Daoy (cell line): Measurements from ENCODE around the gene TGFBR1. TPM values are rescaled to one million over a fixed set of nuclear protein-coding genes. Genes with fewer than 3 reads are reported as not detected.
A peak's percentile ranks its signal among the peaks of the same experiment; 100 is the strongest.

Experiments
- DNase-seq: peaks from one replicate; pipeline ENCODE4 v3.0.0-alpha.2; 2015; ENCODE audit warnings: low read depth
- total RNA-seq: library from RNA; depleted of rRNA; stranded (reverse); fragments of >200 nt; shearing (Covaris generic); gene quantifications from 2 replicates; pipeline ENCODE4 v1.2.3, GENCODE V29; 2014

TGFBR1 gene
- total RNA-seq, 1 experiment from 2014 or later, result 44.7 TPM

GRCh38 chr9:99106044-99106375, 1.1 kb downstream of the TGFBR1 start:
- no peak for DNase-seq

- no peak for DNase-seq
These were observed 2.5 kb downstream of the TGFBR1 start for GRCh38 chr9:99107421-99107820.

- DNase-seq, result no peak
These were observed 3.2 kb downstream of the TGFBR1 start for GRCh38 chr9:99108131-99108530.

- no peak for DNase-seq
These were observed 4.6 kb downstream of the TGFBR1 start for GRCh38 chr9:99109522-99109921.

GRCh38 chr9:99112750-99113413, 8.0 kb downstream of the TGFBR1 start:
- no peak for DNase-seq

- no peak for DNase-seq
These were observed 8.6 kb downstream of the TGFBR1 start for GRCh38 chr9:99113414-99114048.

GRCh38 chr9:99114049-99114440, 9.1 kb downstream of the TGFBR1 start:
- no peak for DNase-seq

- no peak for DNase-seq
These were observed 10.1 kb downstream of the TGFBR1 start for GRCh38 chr9:99114846-99115500.

GRCh38 chr9:99116003-99116411, 11.1 kb downstream of the TGFBR1 start:
- no peak for DNase-seq

GRCh38 chr9:99118782-99119466, 14.0 kb downstream of the TGFBR1 start:
- no peak for DNase-seq

- no peak for DNase-seq
These were observed 15.2 kb downstream of the TGFBR1 start for GRCh38 chr9:99119976-99120655.

GRCh38 chr9:99121604-99122003, 16.7 kb downstream of the TGFBR1 start:
- DNase-seq, result no peak

- DNase-seq, result no peak
These were observed 19.8 kb downstream of the TGFBR1 start for GRCh38 chr9:99124534-99125255.

GRCh38 chr9:99125446-99125845, 20.5 kb downstream of the TGFBR1 start:
- DNase-seq, result no peak

- no peak for DNase-seq
These were observed 21.4 kb downstream of the TGFBR1 start for GRCh38 chr9:99126312-99126711.

GRCh38 chr9:99127356-99128132, 22.6 kb downstream of the TGFBR1 start:
- DNase-seq, result peak; percentile 23

GRCh38 chr9:99128133-99128406, 23.2 kb downstream of the TGFBR1 start:
- no peak for DNase-seq

- DNase-seq, result no peak
These were observed 24.2 kb downstream of the TGFBR1 start for GRCh38 chr9:99129091-99129490.

- DNase-seq, result no peak
These were observed 25.2 kb downstream of the TGFBR1 start for GRCh38 chr9:99130069-99130468.

- DNase-seq, result no peak
These were observed 28.2 kb downstream of the TGFBR1 start for GRCh38 chr9:99133145-99133544.

GRCh38 chr9:99134893-99135341, 30.0 kb downstream of the TGFBR1 start:
- DNase-seq, result peak; percentile 23
